GM12878 (cell line): ENCODE results near the gene ZNF621. TPM values are rescaled to one million over a fixed set of nuclear protein-coding genes. Genes with fewer than 3 reads are reported as not detected.

ENCODE experiments used
- CEBPB ChIP-seq, 2 experiments: fragments of 150-350 bp in 1 of 2; IDR thresholded peaks; 2 replicates each; pipeline ENCODE4 v1.6.1; 2012 to 2014; ENCODE audit warnings: low read depth in 2 of 2, low read length in 2 of 2, borderline replicate concordance in 1 of 2, inconsistent platforms in 1 of 2
- IRF4 ChIP-seq: IDR thresholded peaks from 2 replicates; pipeline ENCODE4 v1.6.1; 2011; ENCODE audit warnings: low read depth, low read length
- NFIC ChIP-seq: IDR thresholded peaks from 2 replicates; pipeline ENCODE4 v1.6.1; 2012; ENCODE audit warnings: low read depth, mild to moderate bottlenecking, inconsistent platforms, low read length, moderate library complexity
- POU2F2 ChIP-seq: IDR thresholded peaks from 3 replicates; pipeline ENCODE4 v1.6.1; 2011; ENCODE audit warnings: low read depth, mild to moderate bottlenecking, low read length, borderline replicate concordance
- RELA ChIP-seq: fragments of 450-650 bp; IDR thresholded peaks from 2 replicates; pipeline ENCODE4 v1.8.0; 2014; ENCODE audit warnings: borderline replicate concordance; ENCODE audit not compliant: partially characterized antibody
- STAT3 ChIP-seq: IDR thresholded peaks from 2 replicates; pipeline ENCODE4 v1.6.1; 2011; ENCODE audit warnings: low read depth, low read length, improper control_type of control experiment
- ZNF217 ChIP-seq: fragments of 450-650 bp; IDR thresholded peaks from 2 replicates; pipeline ENCODE4 v1.6.1; 2017; ENCODE audit warnings: antibody characterized with exemption, mild to moderate bottlenecking
- polyA plus RNA-seq, 11 experiments: library from polyadenylated mRNA; depleted of rRNA in 4 of 11; unstranded in 6 of 11; stranded (reverse) in 5 of 11; fragments of >200 nt; fragmentation: Nextera tagmentation in 4 of 11; fragmentation: Illumina TruSeq in 1 of 11; extraction: Ambion mirVana in 4 of 11; extraction: Trizol in 1 of 11; gene quantifications; 1 replicate in 1 of 11; 2 replicates in 10 of 11; pipeline versions ENCODE4 v1.2.1 to v1.2.3, GENCODE V29; 2011 to 2016; ENCODE audit warnings: inconsistent platforms in 2 of 11, missing spikeins in 2 of 11, low read depth in 1 of 11
- total RNA-seq, 4 experiments: library from RNA; depleted of rRNA in 3 of 4; stranded (reverse); fragments of >200 nt in 3 of 4; fragmentation: Illumina TruSeq in 1 of 4; extraction: Trizol in 1 of 4; gene quantifications; 2 replicates each; pipeline versions ENCODE4 v1.2.1 to v1.2.3, GENCODE V29; 2013 to 2021
- TF ChIP-seq, protein P1 (sequence below): fragments of 450-650 bp; formaldehyde crosslinking; IDR thresholded peaks from 2 replicates; pipeline ENCODE4 v1.4.0; 2020; ENCODE audit warnings: mild to moderate bottlenecking, moderate library complexity

ZNF621 gene
- total and polyA plus RNA-seq, 10 of the 15 experiments (the other 5 are each of a cell fraction or from before 2014, with no cell fraction given): 2.9 to 26.3 (median 11.9) TPM

DNA sequence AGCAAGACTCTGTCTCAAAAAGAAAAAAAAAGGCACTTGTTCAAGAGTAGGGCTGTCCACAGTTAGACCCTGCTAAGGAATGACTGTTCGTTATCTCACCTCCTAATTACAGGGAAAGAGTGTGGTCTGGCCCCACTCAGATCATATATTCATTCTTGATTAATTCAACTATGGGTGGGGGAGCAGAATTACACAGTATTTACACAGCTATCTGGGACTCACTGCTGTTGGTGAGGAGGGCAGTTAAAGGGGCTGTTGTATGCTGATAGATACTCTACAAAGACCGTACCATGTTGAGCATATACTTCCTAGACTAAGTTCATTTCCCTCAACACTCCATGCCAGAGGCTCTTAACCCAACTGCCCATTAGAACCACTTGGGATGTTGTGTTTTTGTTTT is 22.7 kb upstream of the ZNF621 start (continued):
- TF ChIP-seq STAT3 (no peak), RELA (no peak), ZNF217 (no peak), POU2F2 (no peak), IRF4 (no peak), NFIC (no peak), CEBPB (IDR thresholded peaks at IDR 0.05; ENCODE audit: borderline replicate concordance in 1 of 2, low read depth in 2 of 2, low read length in 2 of 2) (no peak)
- TF ChIP-seq, protein P1, sequence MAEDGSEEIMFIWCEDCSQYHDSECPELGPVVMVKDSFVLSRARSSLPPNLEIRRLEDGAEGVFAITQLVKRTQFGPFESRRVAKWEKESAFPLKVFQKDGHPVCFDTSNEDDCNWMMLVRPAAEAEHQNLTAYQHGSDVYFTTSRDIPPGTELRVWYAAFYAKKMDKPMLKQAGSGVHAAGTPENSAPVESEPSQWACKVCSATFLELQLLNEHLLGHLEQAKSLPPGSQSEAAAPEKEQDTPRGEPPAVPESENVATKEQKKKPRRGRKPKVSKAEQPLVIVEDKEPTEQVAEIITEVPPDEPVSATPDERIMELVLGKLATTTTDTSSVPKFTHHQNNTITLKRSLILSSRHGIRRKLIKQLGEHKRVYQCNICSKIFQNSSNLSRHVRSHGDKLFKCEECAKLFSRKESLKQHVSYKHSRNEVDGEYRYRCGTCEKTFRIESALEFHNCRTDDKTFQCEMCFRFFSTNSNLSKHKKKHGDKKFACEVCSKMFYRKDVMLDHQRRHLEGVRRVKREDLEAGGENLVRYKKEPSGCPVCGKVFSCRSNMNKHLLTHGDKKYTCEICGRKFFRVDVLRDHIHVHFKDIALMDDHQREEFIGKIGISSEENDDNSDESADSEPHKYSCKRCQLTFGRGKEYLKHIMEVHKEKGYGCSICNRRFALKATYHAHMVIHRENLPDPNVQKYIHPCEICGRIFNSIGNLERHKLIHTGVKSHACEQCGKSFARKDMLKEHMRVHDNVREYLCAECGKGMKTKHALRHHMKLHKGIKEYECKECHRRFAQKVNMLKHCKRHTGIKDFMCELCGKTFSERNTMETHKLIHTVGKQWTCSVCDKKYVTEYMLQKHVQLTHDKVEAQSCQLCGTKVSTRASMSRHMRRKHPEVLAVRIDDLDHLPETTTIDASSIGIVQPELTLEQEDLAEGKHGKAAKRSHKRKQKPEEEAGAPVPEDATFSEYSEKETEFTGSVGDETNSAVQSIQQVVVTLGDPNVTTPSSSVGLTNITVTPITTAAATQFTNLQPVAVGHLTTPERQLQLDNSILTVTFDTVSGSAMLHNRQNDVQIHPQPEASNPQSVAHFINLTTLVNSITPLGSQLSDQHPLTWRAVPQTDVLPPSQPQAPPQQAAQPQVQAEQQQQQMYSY (CRISPR knock-in tag): no peak
